ENCODE data around the gene FKBP5.

The FKBP5 gene

DNA sequence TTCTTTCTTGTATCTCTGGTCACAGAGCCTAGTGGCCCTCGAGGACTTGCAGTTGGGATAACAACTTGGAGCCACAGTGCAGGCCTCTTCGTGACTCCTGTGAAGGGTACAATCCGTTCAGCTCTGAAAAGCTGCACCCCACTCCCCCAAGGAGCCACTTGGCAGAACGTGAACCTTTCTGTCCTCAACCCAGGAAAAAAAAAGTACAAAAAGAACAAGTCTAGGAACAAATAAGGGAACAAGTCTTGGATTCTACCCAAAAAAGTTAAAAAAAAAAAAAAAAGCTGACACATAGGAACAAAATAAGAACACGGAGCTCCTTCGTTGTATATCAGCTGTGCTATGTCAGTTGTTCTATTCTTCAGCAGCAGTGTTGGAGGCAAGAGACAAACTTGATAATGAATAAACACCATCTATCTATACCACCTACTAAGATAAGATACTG, 98.1 kb downstream of the FKBP5 start:
- POLR2A ChIA-PET (ENCODE audit: low non-redundant PET) = no interaction called here
- TF ChIP-seq CTCF (conservative IDR thresholded peaks at IDR 0.05; ENCODE audit: low read depth) = no peak
- DNase-seq (ENCODE audit: low spot score) = no peak
- CTCF ChIA-PET = interaction anchor here (0.6 to 1.9 kb wide), 3 partner anchors 13 to 146 kb away, joined by 3 to 5 read pairs (median 3); partner anchors contain the start of gene ARMC12
- H3K27ac ChIP-seq = peak overlapping the region; percentile 67

- no peak for TF ChIP-seq CTCF (conservative IDR thresholded peaks at IDR 0.05; ENCODE audit: low read depth)
- CTCF ChIA-PET = interaction anchor here (0.7 kb wide), 1 partner anchor 295 kb away, joined by 3 read pairs; no protein-coding TSS in a partner anchor
- no peak for DNase-seq (ENCODE audit: low spot score)
- peak overlapping the region; percentile 67 for H3K27ac ChIP-seq
- POLR2A ChIA-PET (ENCODE audit: low non-redundant PET) = no interaction called here
These were observed 98.8 kb downstream of the FKBP5 start for GRCh38 chr6:35589904-35590303.

DNA sequence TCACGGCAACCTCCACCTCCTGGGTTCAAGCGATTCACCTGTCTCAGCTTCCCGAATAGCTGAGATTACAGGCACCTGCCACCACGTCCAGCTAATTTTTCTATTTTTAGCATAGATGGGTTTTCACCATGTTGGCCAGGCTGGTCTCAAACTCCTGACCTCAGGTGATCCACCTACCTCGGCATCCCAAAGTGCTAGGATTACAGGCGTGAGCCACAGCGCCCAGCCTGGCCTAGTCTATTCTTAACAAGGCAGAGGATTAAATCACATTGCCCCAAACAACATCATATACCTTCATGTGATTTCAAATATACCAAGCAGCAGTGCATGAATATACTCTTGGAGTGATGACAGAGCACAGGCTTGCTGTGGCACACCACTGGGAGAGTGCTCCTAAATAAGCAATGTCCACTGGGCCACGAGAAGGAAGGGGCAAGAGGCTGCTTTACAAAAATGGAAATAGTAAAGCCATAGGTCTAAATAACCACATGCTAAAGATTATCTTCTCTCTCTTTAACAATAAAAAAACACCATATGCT, 99.4 kb downstream of the FKBP5 start:
- ChIA-PET CTCF (interaction anchor here (0.7 to 2.4 kb wide), 2 partner anchors 147 to 294 kb away, joined by 3 to 6 read pairs; partner anchors contain the start of gene ARMC12), POLR2A (ENCODE audit: low non-redundant PET) (no interaction called here)
- H3K27ac ChIP-seq = peak overlapping the region; percentile 78
- DNase-seq (ENCODE audit: low spot score) = no peak
- no peak for TF ChIP-seq CTCF (conservative IDR thresholded peaks at IDR 0.05; ENCODE audit: low read depth)

DNA sequence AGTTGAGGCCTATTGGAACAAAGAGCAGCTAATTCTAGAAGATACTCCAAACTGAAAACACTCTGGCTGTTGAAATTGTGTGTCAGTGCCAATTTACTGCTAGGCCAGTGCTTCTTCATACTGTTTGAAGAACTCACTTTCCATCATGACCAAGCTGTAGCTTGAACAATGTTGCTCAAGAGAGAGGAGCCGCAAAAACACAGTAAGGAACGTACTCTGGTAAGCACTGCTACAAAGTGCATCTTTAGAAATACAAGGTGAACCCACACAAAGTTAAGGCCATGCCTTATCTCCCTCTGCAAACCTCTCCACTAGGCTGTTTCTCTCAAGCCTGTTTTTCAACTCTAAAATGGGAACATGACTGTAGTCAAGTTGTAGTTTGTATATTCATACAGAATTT, 101.5 kb downstream of the FKBP5 start:
- TF ChIP-seq CTCF (conservative IDR thresholded peaks at IDR 0.05; ENCODE audit: low read depth) = no peak
- H3K27ac ChIP-seq = no peak overlapping the region

DNA sequence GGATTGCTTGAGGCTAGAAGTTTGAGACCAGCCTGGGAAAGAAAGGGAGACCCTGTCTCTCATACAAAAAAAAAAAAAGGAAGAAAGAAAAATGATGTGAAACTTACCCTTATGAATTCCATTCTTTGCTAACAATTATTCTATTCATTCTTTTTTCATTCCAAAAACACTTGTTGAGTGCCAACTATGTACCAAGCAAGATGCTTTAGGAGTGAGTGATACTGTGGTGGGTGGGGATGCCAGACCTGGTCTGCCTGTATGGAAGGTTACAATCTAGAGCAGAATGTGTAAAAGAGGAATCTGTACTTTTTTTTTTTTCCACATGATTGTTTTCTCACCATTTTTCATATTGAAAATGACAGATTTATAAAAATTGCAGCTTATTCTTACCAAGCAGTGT, 102.2 kb downstream of the FKBP5 start:
- DNase-seq (ENCODE audit: low spot score) = no peak
- ChIA-PET CTCF (no interaction called here), POLR2A (ENCODE audit: low non-redundant PET) (no interaction called here)
- H3K27ac ChIP-seq = no peak overlapping the region
- no peak for TF ChIP-seq CTCF (conservative IDR thresholded peaks at IDR 0.05; ENCODE audit: low read depth)

More for the DNA sequence above, 101.5 kb downstream of the FKBP5 start:
- no peak for DNase-seq (ENCODE audit: low spot score)
- ChIA-PET POLR2A (ENCODE audit: low non-redundant PET) (no interaction called here), CTCF (interaction anchor here (2.4 kb wide), 1 partner anchor 149 kb away, joined by 6 read pairs; the partner anchor contains the start of gene ARMC12)

- ChIA-PET CTCF (interaction anchor here (3.4 kb wide), 1 partner anchor 150 kb away, joined by 25 read pairs; the partner anchor contains the start of gene ARMC12), POLR2A (ENCODE audit: low non-redundant PET) (no interaction called here)
- no peak for TF ChIP-seq CTCF (conservative IDR thresholded peaks at IDR 0.05; ENCODE audit: low read depth)
- H3K27ac ChIP-seq = no peak overlapping the region
- DNase-seq (ENCODE audit: low spot score) = no peak
These were observed 103.1 kb downstream of the FKBP5 start for GRCh38 chr6:35585658-35586057.
